GM12891 (cell line): ENCODE measurements around the gene RERE.

Experiments used
- PAX5 ChIP-seq: IDR thresholded peaks from 2 replicates; pipeline ENCODE4 v1.6.1; 2011; ENCODE audit warnings: low read length, moderate library complexity, mild to moderate bottlenecking; ENCODE audit not compliant: insufficient read depth, severe bottlenecking
- POLR2A ChIP-seq: IDR thresholded peaks from 2 replicates; pipeline ENCODE4 v1.6.1; 2011; ENCODE audit warnings: low read depth, low read length, control low read depth
- POLR2AphosphoS5 ChIP-seq: IDR thresholded peaks from 2 replicates; pipeline ENCODE4 v1.6.1; 2011; ENCODE audit warnings: low read depth, low read length, control low read depth
- SPI1 ChIP-seq: IDR thresholded peaks from 2 replicates; pipeline ENCODE4 v1.6.1; 2011; ENCODE audit warnings: low read depth, low read length, control low read depth
- TAF1 ChIP-seq: IDR thresholded peaks from 2 replicates; pipeline ENCODE4 v1.6.1; 2011; ENCODE audit warnings: low read depth, low read length, control low read depth

GRCh38 chr1:8698937-8699447 lies 118.4 kb downstream of the RERE start:
- TF ChIP-seq POLR2A (no peak), POLR2AphosphoS5 (no peak), TAF1 (no peak), SPI1 (no peak), PAX5 (no peak)
